ENCODE results near the gene NHERF2.

GRCh38 chr16:2064368-2064945 lies 37.8 kb downstream of the NHERF2 start:
- no peak for TF ChIP-seq CTCF (conservative IDR thresholded peaks at IDR 0.05; ENCODE audit: low read length)
- no peak for TF ChIP-seq EZH2phosphoT487 (IDR thresholded peaks at IDR 0.05; ENCODE audit: borderline replicate concordance)

Measured in Loucy (cell line).